Activated T-helper 9 cell treated with anti-CD3 and anti-CD28 coated beads, Interleukin-2, amount 50 U/mL, for 16 hours (primary cell): ENCODE results near the gene LARP7.
"Not testable (repeated sequence)": the region's sequence is repeated elsewhere in the genome, so short reads cannot be mapped to it uniquely, and the experiment has no call there.

ENCODE experiments used
- DNase-seq: peaks from one replicate; pipeline ENCODE4 v3.0.0-alpha.2; 2020; ENCODE audit warnings: low read depth

LARP7 gene

GRCh38 chr4:112650332-112650731 is 13.4 kb downstream of the LARP7 start:
- DNase-seq = no peak

- DNase-seq = no peak
These were observed 14.7 kb downstream of the LARP7 start for GRCh38 chr4:112651641-112652040.

GRCh38 chr4:112652216-112652615 is 15.3 kb downstream of the LARP7 start:
- DNase-seq = no peak

GRCh38 chr4:112655270-112655669 is 18.3 kb downstream of the LARP7 start:
- DNase-seq = no peak

- DNase-seq = not testable (repeated sequence)
These were observed 19.2 kb downstream of the LARP7 start for GRCh38 chr4:112656115-112656514.

- no peak for DNase-seq
These were observed 27.7 kb downstream of the LARP7 start for GRCh38 chr4:112664611-112665010.

- DNase-seq = no peak
These were observed 31.2 kb downstream of the LARP7 start for GRCh38 chr4:112668131-112668530.

GRCh38 chr4:112673076-112673475 is 36.1 kb downstream of the LARP7 start:
- DNase-seq = no peak

- DNase-seq = no peak
These were observed 36.7 kb downstream of the LARP7 start for GRCh38 chr4:112673686-112674085.

GRCh38 chr4:112674376-112674775 is 37.4 kb downstream of the LARP7 start:
- no peak for DNase-seq

- DNase-seq = no peak
These were observed 40.7 kb downstream of the LARP7 start for GRCh38 chr4:112677519-112678091.

- no peak for DNase-seq
These were observed 44.1 kb downstream of the LARP7 start for GRCh38 chr4:112680996-112681395.

GRCh38 chr4:112693507-112693906 is 56.6 kb downstream of the LARP7 start:
- no peak for DNase-seq

GRCh38 chr4:112700679-112701078 is 63.7 kb downstream of the LARP7 start:
- no peak for DNase-seq

GRCh38 chr4:112702892-112703291 is 65.9 kb downstream of the LARP7 start:
- DNase-seq = no peak

GRCh38 chr4:112704322-112704721 is 67.4 kb downstream of the LARP7 start:
- no peak for DNase-seq

- DNase-seq = no peak
These were observed 68.3 kb downstream of the LARP7 start for GRCh38 chr4:112704991-112705845.

GRCh38 chr4:112705891-112706839 is 69.2 kb downstream of the LARP7 start:
- not testable (repeated sequence) for DNase-seq

GRCh38 chr4:112706840-112707207 is 69.9 kb downstream of the LARP7 start:
- DNase-seq = no peak
